ENCODE measurements around the gene WARS2. TPM values are rescaled to one million over a fixed set of nuclear protein-coding genes. Genes with fewer than 3 reads are reported as not detected.

Gene WARS2
- total and polyA plus RNA-seq, 2 of the 8 experiments (the other 6 are each of a cell fraction or from before 2014, with no cell fraction given) = 4.3 to 12.9 TPM

- ChIA-PET POLR2A (ENCODE audit: partially characterized antibody) (no interaction called here), CTCF (ENCODE audit: partially characterized antibody) (no interaction called here)
- Histone ChIP-seq H3K18ac (ENCODE audit: extremely low read depth, low read length) (no peak overlapping the region), H4K91ac (replicated peaks; ENCODE audit: insufficient read length, low read length) (no peak overlapping the region), H3K27ac (ENCODE audit: low read depth, low read length) (no peak overlapping the region), H3K4me2 (ENCODE audit: insufficient read depth in 1 of 2, low read depth in 2 of 2, low read length in 2 of 2) (no peak overlapping the region), H3K4me1 (replicated peaks in 1 of 4; ENCODE audit: control insufficient read depth in 3 of 4, insufficient read depth in 4 of 4, low read length in 3 of 4) (no peaks in the 10 kb centered on the region), H4K5ac (ENCODE audit: insufficient read length, low read depth, low read length) (no peak overlapping the region), H2AK5ac (ENCODE audit: low read depth, low read length) (no peak overlapping the region), H2AFZ (ENCODE audit: low read length) (no peak overlapping the region), H2BK20ac (ENCODE audit: low read length) (no peak overlapping the region), H3K23me2 (ENCODE audit: low read depth, low read length) (no peaks in the 10 kb centered on the region), H3K56ac (replicated peaks; ENCODE audit: insufficient read length, low read depth, low read length) (no peak overlapping the region), H2BK120ac (replicated peaks; ENCODE audit: low read depth, low read length) (no peak overlapping the region), H3K9ac (replicated peaks in 1 of 4; ENCODE audit: extremely low read depth in 1 of 4, low read depth in 3 of 4, low read length in 3 of 4) (no peak overlapping the region), H3K27me3 (replicated peaks in 1 of 4; ENCODE audit: control insufficient read depth in 3 of 4, extremely low read depth in 1 of 4, insufficient read depth in 3 of 4, low read length in 3 of 4) (no peaks in the 10 kb centered on the region), H3K4me3 (ENCODE audit: extremely low read depth in 1 of 4, insufficient read depth in 2 of 4, low read depth in 3 of 4, low read length in 4 of 4) (no peak overlapping the region), H2BK5ac (ENCODE audit: low read depth, low read length) (no peak overlapping the region), H3K9me3 (ENCODE audit: insufficient read depth in 2 of 2, low read depth in 1 of 2, low read length in 1 of 2) (peaks cover 6 to 12% of the 10 kb centered on the region in 2 experiments; a peak in 2 of 4 replicates), H2BK15ac (ENCODE audit: low read length) (no peak overlapping the region), H3K14ac (ENCODE audit: insufficient read length) (no peak overlapping the region), H2BK12ac (ENCODE audit: low read depth, low read length) (no peak overlapping the region), H3K23ac (ENCODE audit: insufficient read length) (no peak overlapping the region), H4K8ac (ENCODE audit: extremely low read depth, insufficient read depth, low read length) (no peak overlapping the region), H3K79me2 (ENCODE audit: control insufficient read depth in 1 of 2, insufficient read depth in 2 of 2, low read length in 2 of 2) (no peaks in the 10 kb centered on the region), H3K36me3 (ENCODE audit: control insufficient read depth in 2 of 4, insufficient read depth in 4 of 4, low read length in 3 of 4) (peaks cover 3 to 22% (median 7%) of the 10 kb centered on the region in 4 experiments; a peak in 7 of 8 replicates), H3K79me1 (ENCODE audit: low read depth, low read length) (no peaks in the 10 kb centered on the region), H4K20me1 (replicated peaks in 1 of 2; ENCODE audit: control insufficient read depth in 1 of 2, insufficient read depth in 2 of 2, low read length in 2 of 2) (no peaks in the 10 kb centered on the region), H3K4ac (replicated peaks; ENCODE audit: insufficient read length, low read depth, low read length) (no peak overlapping the region)
- no peak for TF ChIP-seq CHD1 (IDR thresholded peaks at IDR 0.05; ENCODE audit: low read depth, low read length)
- no peak for TF ChIP-seq ZNF274 (IDR thresholded peaks at IDR 0.05; ENCODE audit: borderline replicate concordance, extremely low read depth, low read length)
- no peak for TF ChIP-seq EZH2 (IDR thresholded peaks at IDR 0.05; ENCODE audit: low read depth, low read length, severe bottlenecking)
- no peak for TF ChIP-seq CBX8 (IDR thresholded peaks at IDR 0.05; ENCODE audit: borderline replicate concordance, low read depth, low read length)
- no peak for TF ChIP-seq KDM1A (IDR thresholded peaks at IDR 0.05; ENCODE audit: borderline replicate concordance, low read length)
- TF ChIP-seq PHF8 (conservative IDR thresholded peaks at IDR 0.05; ENCODE audit: low read depth, low read length) = no peak
- TF ChIP-seq BACH1 (IDR thresholded peaks at IDR 0.05; ENCODE audit: low read length) = no peak
- no peak for TF ChIP-seq EGR1 (IDR thresholded peaks at IDR 0.05; ENCODE audit: borderline replicate concordance, low read depth, low read length)
- TF ChIP-seq MAFK (IDR thresholded peaks at IDR 0.05; ENCODE audit: low read depth, low read length) = no peak
- TF ChIP-seq TBP (IDR thresholded peaks at IDR 0.05; ENCODE audit: low read depth, low read length) = no peak
- DNase-seq (ENCODE audit: low read depth in 1 of 2, low spot score in 2 of 2) = no peak
- FAIRE-seq = no peak
- WGBS, 2 experiments (ENCODE audit: extremely low coverage in 1 of 2, insufficient coverage in 1 of 2, insufficient read length in 1 of 2, insufficient replicate concordance in 2 of 2, low coverage in 1 of 2, low lambda C conversion rate in 2 of 2, missing lambda C conversion rate in 1 of 2) = 94% methylated on average over 4 of the region's 4 CpGs; no CpG with 5 or more reads in 1 of the 2 experiments
These were observed 20.4 kb upstream of the WARS2 start for GRCh38 chr1:119160866-119161265.

All from H1 (cell line).